Measurements from ENCODE around the gene DHRSX. TPM values are rescaled to one million over a fixed set of nuclear protein-coding genes. Genes with fewer than 3 reads are reported as not detected.

Gene DHRSX
- total and polyA plus RNA-seq, 2 of the 8 experiments (the other 6 are each of a cell fraction or from before 2014, with no cell fraction given) = 35.1 to 43.4 TPM

DNA sequence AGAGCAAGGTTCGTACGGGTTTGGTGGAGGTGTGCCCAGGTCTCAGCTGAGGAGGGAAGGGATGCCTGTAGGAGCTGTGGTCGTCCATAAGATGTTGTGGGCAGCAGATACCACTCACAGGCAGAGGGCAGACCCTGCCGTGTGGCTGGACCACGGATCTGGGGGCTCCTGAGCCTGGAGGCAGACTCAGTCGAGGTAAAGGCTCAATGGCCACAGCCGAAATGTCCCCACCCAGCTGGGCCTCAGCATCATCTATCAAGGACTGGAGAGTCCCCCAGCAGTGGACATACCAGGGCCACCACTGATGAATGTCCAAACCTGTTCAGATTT, 98.5 kb downstream of the DHRSX start (continued):
- TF ChIP-seq, protein P1, sequence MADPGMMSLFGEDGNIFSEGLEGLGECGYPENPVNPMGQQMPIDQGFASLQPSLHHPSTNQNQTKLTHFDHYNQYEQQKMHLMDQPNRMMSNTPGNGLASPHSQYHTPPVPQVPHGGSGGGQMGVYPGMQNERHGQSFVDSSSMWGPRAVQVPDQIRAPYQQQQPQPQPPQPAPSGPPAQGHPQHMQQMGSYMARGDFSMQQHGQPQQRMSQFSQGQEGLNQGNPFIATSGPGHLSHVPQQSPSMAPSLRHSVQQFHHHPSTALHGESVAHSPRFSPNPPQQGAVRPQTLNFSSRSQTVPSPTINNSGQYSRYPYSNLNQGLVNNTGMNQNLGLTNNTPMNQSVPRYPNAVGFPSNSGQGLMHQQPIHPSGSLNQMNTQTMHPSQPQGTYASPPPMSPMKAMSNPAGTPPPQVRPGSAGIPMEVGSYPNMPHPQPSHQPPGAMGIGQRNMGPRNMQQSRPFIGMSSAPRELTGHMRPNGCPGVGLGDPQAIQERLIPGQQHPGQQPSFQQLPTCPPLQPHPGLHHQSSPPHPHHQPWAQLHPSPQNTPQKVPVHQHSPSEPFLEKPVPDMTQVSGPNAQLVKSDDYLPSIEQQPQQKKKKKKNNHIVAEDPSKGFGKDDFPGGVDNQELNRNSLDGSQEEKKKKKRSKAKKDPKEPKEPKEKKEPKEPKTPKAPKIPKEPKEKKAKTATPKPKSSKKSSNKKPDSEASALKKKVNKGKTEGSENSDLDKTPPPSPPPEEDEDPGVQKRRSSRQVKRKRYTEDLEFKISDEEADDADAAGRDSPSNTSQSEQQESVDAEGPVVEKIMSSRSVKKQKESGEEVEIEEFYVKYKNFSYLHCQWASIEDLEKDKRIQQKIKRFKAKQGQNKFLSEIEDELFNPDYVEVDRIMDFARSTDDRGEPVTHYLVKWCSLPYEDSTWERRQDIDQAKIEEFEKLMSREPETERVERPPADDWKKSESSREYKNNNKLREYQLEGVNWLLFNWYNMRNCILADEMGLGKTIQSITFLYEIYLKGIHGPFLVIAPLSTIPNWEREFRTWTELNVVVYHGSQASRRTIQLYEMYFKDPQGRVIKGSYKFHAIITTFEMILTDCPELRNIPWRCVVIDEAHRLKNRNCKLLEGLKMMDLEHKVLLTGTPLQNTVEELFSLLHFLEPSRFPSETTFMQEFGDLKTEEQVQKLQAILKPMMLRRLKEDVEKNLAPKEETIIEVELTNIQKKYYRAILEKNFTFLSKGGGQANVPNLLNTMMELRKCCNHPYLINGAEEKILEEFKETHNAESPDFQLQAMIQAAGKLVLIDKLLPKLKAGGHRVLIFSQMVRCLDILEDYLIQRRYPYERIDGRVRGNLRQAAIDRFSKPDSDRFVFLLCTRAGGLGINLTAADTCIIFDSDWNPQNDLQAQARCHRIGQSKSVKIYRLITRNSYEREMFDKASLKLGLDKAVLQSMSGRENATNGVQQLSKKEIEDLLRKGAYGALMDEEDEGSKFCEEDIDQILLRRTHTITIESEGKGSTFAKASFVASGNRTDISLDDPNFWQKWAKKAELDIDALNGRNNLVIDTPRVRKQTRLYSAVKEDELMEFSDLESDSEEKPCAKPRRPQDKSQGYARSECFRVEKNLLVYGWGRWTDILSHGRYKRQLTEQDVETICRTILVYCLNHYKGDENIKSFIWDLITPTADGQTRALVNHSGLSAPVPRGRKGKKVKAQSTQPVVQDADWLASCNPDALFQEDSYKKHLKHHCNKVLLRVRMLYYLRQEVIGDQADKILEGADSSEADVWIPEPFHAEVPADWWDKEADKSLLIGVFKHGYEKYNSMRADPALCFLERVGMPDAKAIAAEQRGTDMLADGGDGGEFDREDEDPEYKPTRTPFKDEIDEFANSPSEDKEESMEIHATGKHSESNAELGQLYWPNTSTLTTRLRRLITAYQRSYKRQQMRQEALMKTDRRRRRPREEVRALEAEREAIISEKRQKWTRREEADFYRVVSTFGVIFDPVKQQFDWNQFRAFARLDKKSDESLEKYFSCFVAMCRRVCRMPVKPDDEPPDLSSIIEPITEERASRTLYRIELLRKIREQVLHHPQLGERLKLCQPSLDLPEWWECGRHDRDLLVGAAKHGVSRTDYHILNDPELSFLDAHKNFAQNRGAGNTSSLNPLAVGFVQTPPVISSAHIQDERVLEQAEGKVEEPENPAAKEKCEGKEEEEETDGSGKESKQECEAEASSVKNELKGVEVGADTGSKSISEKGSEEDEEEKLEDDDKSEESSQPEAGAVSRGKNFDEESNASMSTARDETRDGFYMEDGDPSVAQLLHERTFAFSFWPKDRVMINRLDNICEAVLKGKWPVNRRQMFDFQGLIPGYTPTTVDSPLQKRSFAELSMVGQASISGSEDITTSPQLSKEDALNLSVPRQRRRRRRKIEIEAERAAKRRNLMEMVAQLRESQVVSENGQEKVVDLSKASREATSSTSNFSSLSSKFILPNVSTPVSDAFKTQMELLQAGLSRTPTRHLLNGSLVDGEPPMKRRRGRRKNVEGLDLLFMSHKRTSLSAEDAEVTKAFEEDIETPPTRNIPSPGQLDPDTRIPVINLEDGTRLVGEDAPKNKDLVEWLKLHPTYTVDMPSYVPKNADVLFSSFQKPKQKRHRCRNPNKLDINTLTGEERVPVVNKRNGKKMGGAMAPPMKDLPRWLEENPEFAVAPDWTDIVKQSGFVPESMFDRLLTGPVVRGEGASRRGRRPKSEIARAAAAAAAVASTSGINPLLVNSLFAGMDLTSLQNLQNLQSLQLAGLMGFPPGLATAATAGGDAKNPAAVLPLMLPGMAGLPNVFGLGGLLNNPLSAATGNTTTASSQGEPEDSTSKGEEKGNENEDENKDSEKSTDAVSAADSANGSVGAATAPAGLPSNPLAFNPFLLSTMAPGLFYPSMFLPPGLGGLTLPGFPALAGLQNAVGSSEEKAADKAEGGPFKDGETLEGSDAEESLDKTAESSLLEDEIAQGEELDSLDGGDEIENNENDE (IDR thresholded peaks at IDR 0.05; ENCODE audit: insufficient replicate concordance, low read length) = no peak
- TF ChIP-seq BCL11A (IDR thresholded peaks at IDR 0.05; ENCODE audit: low read depth in 2 of 2, low read length in 2 of 2) = no peak
- TF ChIP-seq, protein P2, sequence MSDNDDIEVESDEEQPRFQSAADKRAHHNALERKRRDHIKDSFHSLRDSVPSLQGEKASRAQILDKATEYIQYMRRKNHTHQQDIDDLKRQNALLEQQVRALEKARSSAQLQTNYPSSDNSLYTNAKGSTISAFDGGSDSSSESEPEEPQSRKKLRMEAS (IDR thresholded peaks at IDR 0.05) = no peak
- no peak for TF ChIP-seq YY1 (IDR thresholded peaks at IDR 0.05; ENCODE audit: low read depth, low read length)
- TF ChIP-seq SIX5 (IDR thresholded peaks at IDR 0.05; ENCODE audit: low read depth, low read length) = no peak
- TF ChIP-seq CREB1 (IDR thresholded peaks at IDR 0.05) = no peak
- no peak for TF ChIP-seq KDM1A (IDR thresholded peaks at IDR 0.05; ENCODE audit: borderline replicate concordance, low read length)
- no peak for TF ChIP-seq NANOG (IDR thresholded peaks at IDR 0.05; ENCODE audit: insufficient read depth, low read depth, low read length, poor library complexity, severe bottlenecking)
- no peak for TF ChIP-seq RFX5 (IDR thresholded peaks at IDR 0.05; ENCODE audit: borderline replicate concordance, low read depth, low read length)
- no peak for TF ChIP-seq JUN (IDR thresholded peaks at IDR 0.05; ENCODE audit: low read depth, low read length)
